Mesendoderm (in vitro differentiated cells): ENCODE results near the gene ZNF367.
"Not testable (repeated sequence)": the region's sequence is repeated elsewhere in the genome, so short reads cannot be mapped to it uniquely, and the experiment has no call there.

Experiments used
- DNase-seq: peaks from one replicate; pipeline ENCODE4 v3.0.0; 2013
- H2AK5ac ChIP-seq: 2 replicates; pipeline ENCODE4 v1.6.1; 2013; ENCODE audit warnings: low read length, inconsistent platforms
- H2BK120ac ChIP-seq: 2 replicates; pipeline ENCODE4 v1.6.1; 2013; ENCODE audit warnings: low read depth, mild to moderate bottlenecking, low read length, moderate library complexity, mixed read lengths
- H2BK15ac ChIP-seq: replicated peaks from 2 replicates; pipeline ENCODE4 v1.6.1; 2013; ENCODE audit warnings: low read depth, mild to moderate bottlenecking, moderate library complexity
- H2BK5ac ChIP-seq: 2 replicates; pipeline ENCODE4 v1.6.1; 2013; ENCODE audit warnings: low read length, inconsistent platforms
- H3K18ac ChIP-seq: 2 replicates; pipeline ENCODE4 v1.6.1; 2013; ENCODE audit warnings: mild to moderate bottlenecking, low read length, mixed read lengths
- H3K23ac ChIP-seq: one replicate; pipeline ENCODE4 v1.6.1; 2013; ENCODE audit warnings: low read length
- H3K27ac ChIP-seq: 2 replicates; pipeline ENCODE4 v1.5.1; 2013; ENCODE audit warnings: low read depth, mild to moderate bottlenecking, inconsistent platforms, low read length, moderate library complexity
- H3K27me3 ChIP-seq: 2 replicates; pipeline ENCODE4 v1.6.1; 2013; ENCODE audit warnings: low read length, control low read depth, mild to moderate bottlenecking, inconsistent platforms; ENCODE audit not compliant: insufficient read depth, poor library complexity
- H3K36me3 ChIP-seq: 2 replicates; pipeline ENCODE4 v1.6.1; 2013; ENCODE audit warnings: low read length, inconsistent platforms; ENCODE audit not compliant: control insufficient read depth, insufficient read depth
- H3K4ac ChIP-seq: one replicate; pipeline ENCODE4 v1.6.1; 2013; ENCODE audit warnings: low read depth, mild to moderate bottlenecking, low read length, moderate library complexity
- H3K4me1 ChIP-seq: 2 replicates; pipeline ENCODE4 v1.6.1; 2013; ENCODE audit warnings: low read depth, low read length, inconsistent platforms; ENCODE audit not compliant: control insufficient read depth
- H3K4me2 ChIP-seq: 2 replicates; pipeline ENCODE4 v1.6.1; 2013; ENCODE audit warnings: low read length
- H3K4me3 ChIP-seq: 2 replicates; pipeline ENCODE4 v1.5.1; 2013; ENCODE audit warnings: mild to moderate bottlenecking, low read length
- H3K56ac ChIP-seq: one replicate; pipeline ENCODE4 v1.6.1; 2013; ENCODE audit warnings: low read length
- H3K79me1 ChIP-seq: 2 replicates; pipeline ENCODE4 v1.6.1; 2013; ENCODE audit warnings: low read length, inconsistent platforms
- H3K79me2 ChIP-seq: 2 replicates; pipeline ENCODE4 v1.6.1; 2013; ENCODE audit warnings: mild to moderate bottlenecking, low read length; ENCODE audit not compliant: control insufficient read depth, insufficient read depth
- H3K9ac ChIP-seq: 2 replicates; pipeline ENCODE4 v1.6.1; 2013; ENCODE audit warnings: low read length, inconsistent platforms
- H4K5ac ChIP-seq: one replicate; pipeline ENCODE4 v1.6.1; 2013; ENCODE audit warnings: low read length
- H4K8ac ChIP-seq: one replicate; pipeline ENCODE4 v1.6.1; 2013; ENCODE audit warnings: low read depth, mild to moderate bottlenecking, control low read depth, low read length, moderate library complexity
- WGBS: extraction: QIAGEN DNeasy Blood & Tissue Kit; methylation state at CpG from one replicate; pipeline ENCODE4 v1.1.7; 2013; ENCODE audit warnings: low lambda C conversion rate, missing lambda C conversion rate; ENCODE audit not compliant: insufficient coverage; ENCODE audit errors: extremely low coverage; 5-methylcytosine and 5-hydroxymethylcytosine counted together

ZNF367 gene

DNA sequence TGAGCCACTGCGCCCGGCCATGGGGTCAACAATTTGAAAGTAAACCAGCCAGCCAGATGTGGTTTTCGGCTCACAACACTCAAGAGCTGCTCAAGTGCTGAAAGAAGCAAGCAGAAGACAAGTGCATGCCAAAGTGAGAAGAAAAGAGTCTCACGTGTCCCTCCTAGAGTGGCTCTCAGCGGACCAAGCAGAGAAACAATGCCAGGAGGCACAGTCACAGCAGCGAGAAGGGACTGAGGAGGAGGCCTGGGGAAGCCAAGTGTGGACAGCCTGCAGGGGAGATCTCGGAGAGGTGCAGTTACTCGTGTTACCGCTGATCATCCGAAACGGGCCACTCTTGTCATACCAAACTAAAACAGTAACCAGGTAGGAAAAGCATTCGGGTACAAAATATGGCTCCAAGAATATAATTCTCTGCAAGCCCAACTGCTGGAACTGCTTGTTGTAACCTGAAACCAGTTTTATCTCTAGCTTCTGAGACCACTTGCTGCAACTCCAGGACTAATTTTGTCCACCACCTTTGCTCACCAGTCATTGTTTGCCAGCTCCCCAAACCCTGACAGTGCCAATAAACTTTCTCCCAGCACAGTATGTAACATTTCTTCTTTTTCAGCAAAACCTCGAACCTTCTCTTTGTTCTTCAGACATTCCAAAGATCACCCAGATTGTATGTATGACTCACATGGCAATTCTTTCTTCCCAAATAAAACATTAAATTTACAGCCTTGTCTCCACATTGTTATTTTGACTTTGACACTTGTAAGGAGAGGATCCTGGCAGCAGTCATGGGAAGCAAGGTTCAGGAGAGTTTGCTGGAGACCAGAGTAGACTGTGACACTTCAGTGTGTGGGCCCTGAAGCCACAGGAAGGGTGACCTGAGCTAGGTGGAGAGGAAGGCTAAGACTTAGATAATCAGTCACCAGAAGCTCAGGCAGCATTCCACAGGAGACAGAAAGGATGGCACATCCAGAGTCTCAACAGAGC, 41.0 kb downstream of the ZNF367 start:
- no peak overlapping the region for H2BK5ac ChIP-seq
- no peak overlapping the region for H3K4me3 ChIP-seq
- H3K27me3 ChIP-seq, result no peaks in the 10 kb centered on the region
- peaks cover 6% of the 10 kb centered on the region for H3K4me1 ChIP-seq
- DNase-seq, result peak; percentile 54
- H3K18ac ChIP-seq, result no peak overlapping the region
- no peak overlapping the region for H3K4me2 ChIP-seq
- no peak overlapping the region for H4K5ac ChIP-seq
- no CpG with 5 or more reads among the region's 13 CpGs for WGBS
- no peak overlapping the region for H2BK15ac ChIP-seq
- no peak overlapping the region for H3K4ac ChIP-seq
- H2BK120ac ChIP-seq, result no peak overlapping the region
- H3K36me3 ChIP-seq, result no peaks in the 10 kb centered on the region
- H3K9ac ChIP-seq, result no peak overlapping the region
- H3K27ac ChIP-seq, result no peak overlapping the region
- H3K79me2 ChIP-seq, result no peaks in the 10 kb centered on the region
- no peak overlapping the region for H4K8ac ChIP-seq
- H2AK5ac ChIP-seq, result no peak overlapping the region
- H3K56ac ChIP-seq, result peak overlapping the region; percentile 17
- no peaks in the 10 kb centered on the region for H3K79me1 ChIP-seq
- no peak overlapping the region for H3K23ac ChIP-seq

- H3K56ac ChIP-seq, H3K36me3 ChIP-seq, H4K5ac ChIP-seq, H3K27ac ChIP-seq, DNase-seq, H3K79me1 ChIP-seq, H2BK120ac ChIP-seq, H3K9ac ChIP-seq, H3K4me1 ChIP-seq, H3K23ac ChIP-seq, H2BK15ac ChIP-seq, H3K4me2 ChIP-seq, H3K4me3 ChIP-seq, H4K8ac ChIP-seq, H3K4ac ChIP-seq, H2AK5ac ChIP-seq, H3K79me2 ChIP-seq, H2BK5ac ChIP-seq, H3K18ac ChIP-seq, H3K27me3 ChIP-seq: not testable (repeated sequence)
- WGBS, result no CpG with 5 or more reads among the region's 6 CpGs
Observed at GRCh38 chr9:96375507-96375906, 42.7 kb downstream of the ZNF367 start.

- Histone ChIP-seq H2BK15ac (no peak overlapping the region), H2BK5ac (no peak overlapping the region)
- no CpG with 5 or more reads among the region's 1 CpG for WGBS
Observed at GRCh38 chr9:96367943-96368342, 50.2 kb downstream of the ZNF367 start.

DNA sequence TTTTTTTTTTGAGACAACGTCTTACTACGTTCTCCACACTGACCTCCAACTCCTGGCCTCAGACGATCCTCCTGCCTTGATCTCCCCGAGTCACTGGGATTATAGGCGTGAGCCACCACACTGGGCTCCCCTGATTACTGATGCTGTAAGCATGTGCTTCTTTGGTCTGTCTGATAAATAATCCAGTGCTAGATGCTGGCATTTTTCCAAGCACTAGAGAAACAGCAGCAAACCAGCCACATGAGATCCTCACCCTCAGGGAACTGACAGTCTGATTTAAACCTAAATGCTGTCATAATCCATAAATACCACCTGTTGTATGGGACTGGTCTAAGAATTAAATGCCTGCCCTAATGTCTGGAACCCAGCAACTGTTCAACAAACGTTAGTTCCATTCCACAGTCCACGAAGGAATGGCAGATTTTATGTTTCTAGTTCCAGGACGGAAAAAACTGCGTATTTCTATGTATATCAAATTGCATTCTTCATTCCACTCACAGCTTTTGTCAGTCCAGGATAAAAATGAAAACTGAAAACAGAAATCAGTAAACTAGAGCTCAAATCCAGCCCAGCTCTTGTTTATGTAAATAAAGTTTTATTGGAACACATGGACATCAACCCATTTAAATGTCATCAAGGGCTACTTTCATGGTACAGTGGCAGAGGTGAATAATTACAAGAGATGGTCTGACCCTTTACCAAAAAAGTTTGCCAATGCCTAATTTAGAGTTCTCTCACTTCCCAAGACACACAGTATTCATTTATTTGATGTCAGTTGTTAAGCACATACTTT, 54.8 kb downstream of the ZNF367 start:
- no CpG with 5 or more reads among the region's 9 CpGs for WGBS
- Histone ChIP-seq H3K27ac (no peak overlapping the region), H3K36me3 (no peaks in the 10 kb centered on the region), H2BK5ac (no peak overlapping the region), H3K9ac (no peak overlapping the region), H3K4ac (no peak overlapping the region), H3K56ac (no peak overlapping the region), H3K4me2 (no peak overlapping the region), H3K79me1 (no peaks in the 10 kb centered on the region), H3K27me3 (no peaks in the 10 kb centered on the region), H3K18ac (no peak overlapping the region), H2AK5ac (no peak overlapping the region), H2BK15ac (no peak overlapping the region), H4K5ac (no peak overlapping the region), H3K4me3 (no peak overlapping the region), H3K23ac (no peak overlapping the region), H3K79me2 (no peaks in the 10 kb centered on the region), H4K8ac (no peak overlapping the region), H2BK120ac (no peak overlapping the region), H3K4me1 (no peaks in the 10 kb centered on the region)
- no peak for DNase-seq

More at GRCh38 chr9:96367943-96368342, 50.2 kb downstream of the ZNF367 start:
- Histone ChIP-seq H2BK120ac (no peak overlapping the region), H3K36me3 (no peaks in the 10 kb centered on the region), H3K23ac (no peak overlapping the region), H3K4me2 (no peak overlapping the region), H3K27ac (no peak overlapping the region), H3K79me1 (no peaks in the 10 kb centered on the region), H3K9ac (no peak overlapping the region), H3K27me3 (no peaks in the 10 kb centered on the region), H4K5ac (no peak overlapping the region), H3K56ac (no peak overlapping the region), H4K8ac (no peak overlapping the region), H3K4me1 (no peaks in the 10 kb centered on the region), H3K18ac (no peak overlapping the region), H2AK5ac (no peak overlapping the region), H3K4me3 (no peak overlapping the region), H3K79me2 (no peaks in the 10 kb centered on the region), H3K4ac (no peak overlapping the region)
- DNase-seq, result no peak

GRCh38 chr9:96362119-96362518, 56.1 kb downstream of the ZNF367 start:
- H3K27me3 ChIP-seq, H3K36me3 ChIP-seq: not testable (repeated sequence)

More at GRCh38 chr9:96362119-96362518, 56.1 kb downstream of the ZNF367 start:
- not testable (repeated sequence) for H2BK15ac ChIP-seq, H2BK120ac ChIP-seq, H3K9ac ChIP-seq, H3K18ac ChIP-seq, H3K4me2 ChIP-seq, DNase-seq, H3K4me1 ChIP-seq, H2BK5ac ChIP-seq, H3K27ac ChIP-seq, H2AK5ac ChIP-seq, H3K4ac ChIP-seq, H3K56ac ChIP-seq, H3K23ac ChIP-seq, H3K79me1 ChIP-seq, H4K5ac ChIP-seq, H3K4me3 ChIP-seq, H3K79me2 ChIP-seq, H4K8ac ChIP-seq
- no CpG with 5 or more reads among the region's 6 CpGs for WGBS
